ENCODE data around the gene FNBP1L. TPM values are rescaled to one million over a fixed set of nuclear protein-coding genes. Genes with fewer than 3 reads are reported as not detected.

Gene FNBP1L
- total and polyA plus RNA-seq, 8 donors, result 10.1 to 32.4 (median 16.0) TPM

- ATAC-seq (no peak), DNase-seq (no peak), FAIRE-seq (no peak)
- H3K27me3 ChIP-seq, result no peaks in the 10 kb centered on the region
- H3K4me3 ChIP-seq, result no peak overlapping the region
- intact Hi-C loops (cut with DNase I), result no loop called here
- 94 to 96% methylated on average over 12 of the region's 12 CpGs for WGBS, 2 donors
- H3K27ac ChIP-seq, result no peak overlapping the region
- no peaks in the 10 kb centered on the region for H3K9me3 ChIP-seq
- H3K4me1 ChIP-seq, result peaks cover 0 to 5% (median 0%) of the 10 kb centered on the region in 3 donors
- peaks cover 0 to 9% (median 0%) of the 10 kb centered on the region in 3 donors for H3K36me3 ChIP-seq
- no peak for TF ChIP-seq CTCF (IDR thresholded peaks at IDR 0.05)
These were observed 123.8 kb downstream of the FNBP1L start for GRCh38 chr1:93571623-93572310.

- H3K4me3 ChIP-seq, result no peak overlapping the region
- 5 to 14% methylated on average over 1 of the region's 1 CpG for WGBS, 2 donors
- intact Hi-C loops (cut with DNase I), result no loop called here
- H3K9me3 ChIP-seq, result no peaks in the 10 kb centered on the region
- peak overlapping the region in 1 of 4 donors; percentile 52 for H3K27ac ChIP-seq
- ATAC-seq (peak in 2 of 4 donors; percentile 12 to 62), FAIRE-seq (no peak), DNase-seq (no peak)
- TF ChIP-seq CTCF (IDR thresholded peaks at IDR 0.05), result no peak
- no peaks in the 10 kb centered on the region for H3K36me3 ChIP-seq
- H3K27me3 ChIP-seq, result no peaks in the 10 kb centered on the region
- H3K4me1 ChIP-seq, result peaks cover 0 to 5% (median 0%) of the 10 kb centered on the region in 3 donors
These were observed 126.1 kb downstream of the FNBP1L start for GRCh38 chr1:93573940-93574469.

GRCh38 chr1:93574511-93574910, 126.6 kb downstream of the FNBP1L start:
- no peak overlapping the region for H3K4me3 ChIP-seq
- FAIRE-seq (no peak), DNase-seq (no peak), ATAC-seq (no peak)
- peak overlapping the region in 1 of 4 donors; percentile 52 for H3K27ac ChIP-seq
- H3K27me3 ChIP-seq, result no peaks in the 10 kb centered on the region
- peaks cover 0 to 8% (median 4%) of the 10 kb centered on the region in 3 donors for H3K4me1 ChIP-seq
- intact Hi-C loops (cut with DNase I), result no loop called here
- no peaks in the 10 kb centered on the region for H3K36me3 ChIP-seq
- WGBS, 2 donors, result 76 to 94% methylated on average over 7 of the region's 7 CpGs
- TF ChIP-seq CTCF (IDR thresholded peaks at IDR 0.05), result no peak
- no peaks in the 10 kb centered on the region for H3K9me3 ChIP-seq

GRCh38 chr1:93574991-93575390, 127.1 kb downstream of the FNBP1L start:
- Histone ChIP-seq H3K4me1 (peaks cover 0 to 13% (median 8%) of the 10 kb centered on the region in 3 donors), H3K36me3 (no peaks in the 10 kb centered on the region), H3K9me3 (no peaks in the 10 kb centered on the region), H3K27ac (peak overlapping the region in 1 of 4 donors; percentile 52), H3K27me3 (no peaks in the 10 kb centered on the region), H3K4me3 (no peak overlapping the region)
- DNase-seq (no peak), ATAC-seq (no peak), FAIRE-seq (no peak)
- intact Hi-C loops (cut with DNase I), result no loop called here
- TF ChIP-seq CTCF (IDR thresholded peaks at IDR 0.05), result no peak
- 91 to 92% methylated on average over 6 of the region's 6 CpGs for WGBS, 2 donors

Data from pancreas (tissue), 10 donors.